Measurements from ENCODE around the gene CCNE1. TPM values are rescaled to one million over a fixed set of nuclear protein-coding genes. Genes with fewer than 3 reads are reported as not detected.

CCNE1 gene
- total RNA-seq, 1 experiment from 2014 or later = 17.1 TPM

- DNase-seq (ENCODE audit: low read depth) = no peak
Observed at GRCh38 chr19:29843180-29844051, 31.6 kb downstream of the CCNE1 start.

DNA sequence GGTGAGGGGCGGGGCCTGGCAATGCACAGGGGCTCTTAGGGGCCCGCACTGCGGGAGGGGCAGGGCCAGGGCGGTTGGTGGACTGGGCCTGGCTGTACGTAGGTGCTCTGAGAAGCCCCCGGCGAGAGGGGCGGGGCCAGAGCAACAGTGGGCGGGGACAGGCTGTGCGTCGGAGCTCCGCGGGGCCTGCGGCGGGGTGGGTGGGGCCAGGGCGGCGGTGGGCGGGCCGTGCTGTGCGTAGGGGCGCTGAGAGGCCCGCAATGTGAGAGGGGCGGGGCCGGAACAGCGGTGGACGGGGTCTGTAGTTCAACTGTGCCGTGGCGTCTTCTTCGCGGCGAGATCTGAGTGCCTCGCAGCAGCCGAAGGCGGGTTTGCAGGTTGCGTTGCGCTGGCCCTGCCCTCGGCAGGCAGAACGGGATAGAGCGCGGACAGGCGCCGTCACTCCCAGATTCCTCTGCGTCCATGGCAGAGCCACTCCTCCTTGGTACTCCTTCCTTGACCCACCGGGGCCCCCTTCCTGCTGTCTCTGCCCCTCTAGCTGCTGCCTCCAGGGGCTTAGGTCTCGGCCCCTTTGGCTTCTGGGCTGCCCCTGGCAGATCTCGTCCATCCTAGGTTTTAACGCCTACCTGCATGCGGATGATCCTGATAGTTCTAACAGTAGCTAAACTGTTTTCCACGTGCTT, 33.2 kb downstream of the CCNE1 start:
- DNase-seq (ENCODE audit: low read depth) = peak; percentile 81

GRCh38 chr19:29845574-29846176, 33.9 kb downstream of the CCNE1 start:
- DNase-seq (ENCODE audit: low read depth) = peak; percentile 17

DNA sequence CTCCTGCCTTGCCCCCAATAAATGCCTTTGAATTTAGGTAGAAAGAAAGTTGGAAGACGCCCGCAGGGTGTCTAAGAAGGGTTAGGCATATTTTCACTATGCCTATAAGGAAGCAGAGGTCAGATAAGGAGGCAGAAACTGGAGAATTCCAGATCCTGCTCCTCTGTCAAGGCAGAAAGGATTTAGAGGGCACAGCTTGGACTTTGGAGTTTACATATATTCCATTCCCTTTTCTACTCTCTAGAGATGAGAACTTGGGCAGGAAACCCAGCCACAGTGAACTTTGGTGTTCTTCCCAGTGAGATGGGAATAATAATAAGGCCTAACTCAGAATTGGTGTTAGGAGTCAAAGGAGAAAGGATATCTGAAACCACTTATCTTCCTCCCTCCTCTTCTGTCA, 37.4 kb downstream of the CCNE1 start:
- no peak for DNase-seq (ENCODE audit: low read depth)

GRCh38 chr19:29850482-29850881, 38.7 kb downstream of the CCNE1 start:
- DNase-seq (ENCODE audit: low read depth) = no peak

GRCh38 chr19:29851769-29852521, 40.2 kb downstream of the CCNE1 start:
- DNase-seq (ENCODE audit: low read depth) = no peak

DNA sequence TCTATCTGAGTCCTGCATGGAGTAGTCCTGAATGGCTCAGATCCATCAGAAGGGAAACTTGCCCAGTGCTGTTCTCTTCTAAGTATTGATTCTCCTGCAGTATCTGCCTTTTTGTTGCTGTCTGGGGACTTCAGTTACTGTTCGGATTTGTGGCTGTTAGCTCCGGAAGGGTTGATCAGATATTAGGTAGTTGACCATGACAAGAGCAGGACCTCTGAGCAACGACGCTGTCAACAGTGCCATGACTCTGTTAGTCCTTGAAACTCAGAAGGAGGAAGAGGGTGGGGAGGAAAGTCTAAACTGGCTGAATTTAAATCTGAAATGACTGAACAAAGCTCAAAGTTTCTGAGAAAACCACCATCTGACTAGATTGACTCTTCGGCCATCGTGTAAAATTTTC, 42.2 kb downstream of the CCNE1 start:
- DNase-seq (ENCODE audit: low read depth) = no peak

- DNase-seq (ENCODE audit: low read depth) = no peak
Observed at GRCh38 chr19:29855087-29855486, 43.3 kb downstream of the CCNE1 start.

GRCh38 chr19:29855741-29856500, 44.1 kb downstream of the CCNE1 start:
- DNase-seq (ENCODE audit: low read depth) = no peak

GRCh38 chr19:29858000-29858596, 46.3 kb downstream of the CCNE1 start:
- DNase-seq (ENCODE audit: low read depth) = no peak

GRCh38 chr19:29858621-29859020, 46.8 kb downstream of the CCNE1 start:
- DNase-seq (ENCODE audit: low read depth) = no peak

DNA sequence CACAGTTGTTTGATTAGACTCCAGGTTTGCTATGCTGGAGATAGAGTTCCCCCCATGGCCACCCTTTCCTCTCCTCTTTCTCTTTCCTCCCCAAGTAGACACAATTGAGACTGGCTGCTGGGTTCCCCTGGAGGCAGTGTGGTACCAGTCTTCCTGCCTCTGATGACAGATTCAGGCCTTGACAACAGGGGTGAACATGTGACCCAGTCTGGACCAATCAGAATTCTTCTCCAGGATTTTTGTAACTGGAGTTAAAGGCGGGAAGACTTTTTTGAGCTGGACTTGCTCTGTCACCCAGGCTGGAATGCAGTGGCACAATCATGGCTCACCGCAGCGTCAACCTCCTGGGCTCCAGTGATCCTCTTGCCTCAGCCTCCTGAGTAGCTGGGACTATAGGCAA, 48.7 kb downstream of the CCNE1 start:
- DNase-seq (ENCODE audit: low read depth) = peak; percentile 14

GRCh38 chr19:29861574-29861973, 49.8 kb downstream of the CCNE1 start:
- no peak for DNase-seq (ENCODE audit: low read depth)

DNA sequence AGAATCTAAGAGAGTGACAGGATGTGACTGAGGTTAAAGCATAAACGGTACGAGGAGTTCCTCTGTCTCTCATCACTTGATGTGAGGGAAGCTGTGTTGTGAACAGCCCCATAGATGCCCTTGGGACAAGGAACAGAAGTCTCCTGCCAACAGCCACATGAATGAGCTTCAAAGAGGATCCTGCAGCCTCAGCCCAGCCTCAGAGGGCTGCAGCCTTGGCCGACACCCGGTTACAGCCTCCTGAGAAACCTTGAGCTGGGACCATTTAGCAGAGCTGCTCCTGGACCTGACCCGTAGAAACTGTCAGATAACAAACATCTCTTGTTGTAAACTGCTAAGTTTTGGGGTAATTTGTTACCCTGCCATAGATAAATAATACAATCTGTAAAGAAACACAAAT, 54.2 kb downstream of the CCNE1 start:
- no peak for DNase-seq (ENCODE audit: low read depth)

GRCh38 chr19:29867984-29868383, 56.2 kb downstream of the CCNE1 start:
- DNase-seq (ENCODE audit: low read depth) = no peak

- DNase-seq (ENCODE audit: low read depth) = no peak
Observed at GRCh38 chr19:29871143-29871542, 59.4 kb downstream of the CCNE1 start.

- no peak for DNase-seq (ENCODE audit: low read depth)
Observed at GRCh38 chr19:29872224-29872731, 60.5 kb downstream of the CCNE1 start.

DNA sequence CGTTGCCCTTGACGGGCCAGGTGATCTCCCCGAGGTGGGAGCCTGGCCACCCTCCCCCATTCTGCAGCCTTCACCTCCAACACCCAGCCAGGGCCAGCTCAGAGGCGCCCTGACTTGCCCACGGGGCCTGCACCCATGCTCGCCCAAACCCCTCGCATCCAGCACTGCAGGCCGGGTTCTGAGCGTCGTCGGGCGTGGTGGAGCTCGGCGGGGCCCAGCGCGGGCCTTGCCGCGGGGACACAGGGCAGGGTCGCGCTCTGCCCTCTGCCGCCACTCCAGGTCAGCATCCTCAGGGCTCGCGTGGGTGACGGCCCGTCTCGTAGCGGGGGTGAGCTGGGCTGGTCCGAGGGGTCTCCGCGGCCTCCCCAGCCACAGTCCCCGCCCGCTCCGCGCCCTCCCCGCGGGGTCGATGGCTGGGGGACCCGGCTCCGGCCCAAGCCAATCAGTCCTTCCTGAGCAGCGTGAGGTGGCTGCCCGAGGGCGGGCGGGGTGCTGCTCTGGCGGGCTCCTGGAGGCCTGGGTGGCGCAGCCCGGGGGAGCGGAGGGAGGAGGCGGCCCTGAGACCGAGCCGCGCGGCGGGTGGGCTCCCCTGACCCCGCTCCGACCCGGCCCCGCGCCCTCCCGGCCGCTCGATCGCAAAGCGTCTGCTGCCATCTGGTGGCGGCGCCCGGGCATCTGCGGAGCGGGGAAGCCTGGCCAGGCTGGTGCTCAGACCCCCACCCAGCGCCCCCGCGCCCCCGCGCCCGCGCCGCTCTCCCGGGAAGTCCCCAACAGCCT, 61.4 kb downstream of the CCNE1 start:
- DNase-seq (ENCODE audit: low read depth) = peak; percentile 13
